ENCODE data around the gene VSTM2A. TPM values are rescaled to one million over a fixed set of nuclear protein-coding genes. Genes with fewer than 3 reads are reported as not detected.

VSTM2A gene
- total and polyA plus RNA-seq, 3 experiments from 2014 or later: not detected

GRCh38 chr7:54546081-54546985, 4.2 kb downstream of the VSTM2A start:
- no peak overlapping the region for H3K27ac ChIP-seq (ENCODE audit: low read depth, low read length)
- POLR2A ChIA-PET: no interaction called here
- peaks cover 6% of the 10 kb centered on the region for H3K27me3 ChIP-seq (ENCODE audit: insufficient read depth, low read length, poor library complexity, severe bottlenecking)
- H3K9me3 ChIP-seq (ENCODE audit: low read length): no peaks in the 10 kb centered on the region
- Mint-ChIP-seq H3K4me3 (no peak overlapping the region), H3K27me3 (peaks cover 21 to 27% of the 10 kb centered on the region in 2 donors), H3K9me3 (peaks cover 0 to 16% (median 15%) of the 10 kb centered on the region in 5 donors), H3K27ac (no peak overlapping the region), H3K4me1 (no peaks in the 10 kb centered on the region), H3K36me3 (peaks cover 0 to 7% (median 0%) of the 10 kb centered on the region in 3 donors)
- CTCF ChIA-PET: no interaction called here
- H3K36me3 ChIP-seq (ENCODE audit: insufficient read depth, low read length): no peaks in the 10 kb centered on the region
- H3K4me1 ChIP-seq (ENCODE audit: insufficient read depth, low read length): no peaks in the 10 kb centered on the region
- DNase-seq: no peak
- no peak overlapping the region for H3K4me3 ChIP-seq (ENCODE audit: low read length)

GRCh38 chr7:54546986-54547314, 4.8 kb downstream of the VSTM2A start:
- Histone ChIP-seq H3K4me3 (ENCODE audit: low read length) (no peak overlapping the region), H3K27ac (ENCODE audit: low read depth, low read length) (no peak overlapping the region), H3K9me3 (ENCODE audit: low read length) (no peaks in the 10 kb centered on the region), H3K4me1 (ENCODE audit: insufficient read depth, low read length) (no peaks in the 10 kb centered on the region), H3K36me3 (ENCODE audit: insufficient read depth, low read length) (no peaks in the 10 kb centered on the region), H3K27me3 (ENCODE audit: insufficient read depth, low read length, poor library complexity, severe bottlenecking) (peaks cover 6% of the 10 kb centered on the region)
- peaks cover 0 to 7% (median 0%) of the 10 kb centered on the region in 3 donors for H3K36me3 Mint-ChIP-seq
- H3K9me3 Mint-ChIP-seq: peaks cover 0 to 14% (median 12%) of the 10 kb centered on the region in 5 donors
- CTCF ChIA-PET: no interaction called here
- H3K27me3 Mint-ChIP-seq: peaks cover 17 to 22% of the 10 kb centered on the region in 2 donors
- no peak overlapping the region for H3K27ac Mint-ChIP-seq
- no peaks in the 10 kb centered on the region for H3K4me1 Mint-ChIP-seq
- no peak overlapping the region for H3K4me3 Mint-ChIP-seq
- no peak for DNase-seq
- POLR2A ChIA-PET: no interaction called here

- ChIA-PET POLR2A (no interaction called here), CTCF (no interaction called here)
- Mint-ChIP-seq H3K27me3 (no peaks in the 10 kb centered on the region), H3K9me3 (peaks cover 0 to 11% (median 4%) of the 10 kb centered on the region in 5 donors), H3K36me3 (no peaks in the 10 kb centered on the region), H3K27ac (no peak overlapping the region), H3K4me1 (no peaks in the 10 kb centered on the region), H3K4me3 (no peak overlapping the region)
- Histone ChIP-seq H3K4me1 (ENCODE audit: insufficient read depth, low read length) (no peaks in the 10 kb centered on the region), H3K4me3 (ENCODE audit: low read length) (no peak overlapping the region), H3K36me3 (ENCODE audit: insufficient read depth, low read length) (no peaks in the 10 kb centered on the region), H3K27ac (ENCODE audit: low read depth, low read length) (no peak overlapping the region), H3K9me3 (ENCODE audit: low read length) (no peaks in the 10 kb centered on the region), H3K27me3 (ENCODE audit: insufficient read depth, low read length, poor library complexity, severe bottlenecking) (no peaks in the 10 kb centered on the region)
- DNase-seq: no peak
These were observed 8.3 kb downstream of the VSTM2A start for GRCh38 chr7:54550471-54550870.

GRCh38 chr7:54556121-54556520, 13.9 kb downstream of the VSTM2A start:
- no peak for DNase-seq
- Histone ChIP-seq H3K9me3 (ENCODE audit: low read length) (no peaks in the 10 kb centered on the region), H3K36me3 (ENCODE audit: insufficient read depth, low read length) (no peaks in the 10 kb centered on the region), H3K4me3 (ENCODE audit: low read length) (no peak overlapping the region), H3K27me3 (ENCODE audit: insufficient read depth, low read length, poor library complexity, severe bottlenecking) (no peaks in the 10 kb centered on the region), H3K4me1 (ENCODE audit: insufficient read depth, low read length) (no peaks in the 10 kb centered on the region), H3K27ac (ENCODE audit: low read depth, low read length) (no peak overlapping the region)
- H3K27ac Mint-ChIP-seq: no peak overlapping the region
- CTCF ChIA-PET: no interaction called here
- H3K4me1 Mint-ChIP-seq: no peaks in the 10 kb centered on the region
- no peak overlapping the region for H3K4me3 Mint-ChIP-seq
- POLR2A ChIA-PET: no interaction called here
- peaks cover 0 to 13% (median 4%) of the 10 kb centered on the region in 5 donors for H3K9me3 Mint-ChIP-seq
- H3K36me3 Mint-ChIP-seq: no peaks in the 10 kb centered on the region
- no peaks in the 10 kb centered on the region for H3K27me3 Mint-ChIP-seq

GRCh38 chr7:54559401-54559800, 17.2 kb downstream of the VSTM2A start:
- CTCF ChIA-PET: no interaction called here
- H3K9me3 ChIP-seq (ENCODE audit: low read length): no peaks in the 10 kb centered on the region

GRCh38 chr7:54560198-54560597, 18.0 kb downstream of the VSTM2A start:
- Histone ChIP-seq H3K4me1 (ENCODE audit: insufficient read depth, low read length) (no peaks in the 10 kb centered on the region), H3K27ac (ENCODE audit: low read depth, low read length) (no peak overlapping the region), H3K36me3 (ENCODE audit: insufficient read depth, low read length) (no peaks in the 10 kb centered on the region), H3K9me3 (ENCODE audit: low read length) (no peaks in the 10 kb centered on the region), H3K27me3 (ENCODE audit: insufficient read depth, low read length, poor library complexity, severe bottlenecking) (no peaks in the 10 kb centered on the region), H3K4me3 (ENCODE audit: low read length) (no peak overlapping the region)
- Mint-ChIP-seq H3K27ac (no peak overlapping the region), H3K4me1 (no peaks in the 10 kb centered on the region), H3K27me3 (peaks cover 0 to 1% of the 10 kb centered on the region in 2 donors), H3K9me3 (peaks cover under 1 to 4% (median 2%) of the 10 kb centered on the region in 5 donors), H3K4me3 (no peak overlapping the region), H3K36me3 (no peaks in the 10 kb centered on the region)
- ChIA-PET POLR2A (no interaction called here), CTCF (no interaction called here)
- no peak for DNase-seq

More at GRCh38 chr7:54559401-54559800, 17.2 kb downstream of the VSTM2A start:
- Mint-ChIP-seq H3K27ac (no peak overlapping the region), H3K4me3 (no peak overlapping the region), H3K27me3 (no peaks in the 10 kb centered on the region), H3K36me3 (no peaks in the 10 kb centered on the region), H3K4me1 (no peaks in the 10 kb centered on the region), H3K9me3 (peaks cover 2 to 11% (median 3%) of the 10 kb centered on the region in 5 donors)
- Histone ChIP-seq H3K4me3 (ENCODE audit: low read length) (no peak overlapping the region), H3K27ac (ENCODE audit: low read depth, low read length) (no peak overlapping the region), H3K27me3 (ENCODE audit: insufficient read depth, low read length, poor library complexity, severe bottlenecking) (no peaks in the 10 kb centered on the region), H3K4me1 (ENCODE audit: insufficient read depth, low read length) (no peaks in the 10 kb centered on the region), H3K36me3 (ENCODE audit: insufficient read depth, low read length) (no peaks in the 10 kb centered on the region)
- no peak for DNase-seq
- POLR2A ChIA-PET: no interaction called here

GRCh38 chr7:54560723-54561122, 18.5 kb downstream of the VSTM2A start:
- H3K27ac Mint-ChIP-seq: no peak overlapping the region
- no peak overlapping the region for H3K4me3 ChIP-seq (ENCODE audit: low read length)
- no peaks in the 10 kb centered on the region for H3K4me1 Mint-ChIP-seq
- no peaks in the 10 kb centered on the region for H3K36me3 ChIP-seq (ENCODE audit: insufficient read depth, low read length)
- H3K27ac ChIP-seq (ENCODE audit: low read depth, low read length): no peak overlapping the region
- H3K4me3 Mint-ChIP-seq: no peak overlapping the region
- CTCF ChIA-PET: no interaction called here
- H3K4me1 ChIP-seq (ENCODE audit: insufficient read depth, low read length): no peaks in the 10 kb centered on the region
- H3K9me3 ChIP-seq (ENCODE audit: low read length): no peaks in the 10 kb centered on the region
- POLR2A ChIA-PET: no interaction called here
- no peaks in the 10 kb centered on the region for H3K36me3 Mint-ChIP-seq
- H3K27me3 Mint-ChIP-seq: peaks cover 0 to 1% of the 10 kb centered on the region in 2 donors
- H3K9me3 Mint-ChIP-seq: peaks cover 0 to 6% (median 2%) of the 10 kb centered on the region in 5 donors
- H3K27me3 ChIP-seq (ENCODE audit: insufficient read depth, low read length, poor library complexity, severe bottlenecking): no peaks in the 10 kb centered on the region
- DNase-seq: no peak

GRCh38 chr7:54563329-54563916, 21.2 kb downstream of the VSTM2A start:
- ChIA-PET POLR2A (no interaction called here), CTCF (no interaction called here)
- H3K4me3 ChIP-seq (ENCODE audit: low read length): no peak overlapping the region
- H3K4me1 ChIP-seq (ENCODE audit: insufficient read depth, low read length): no peaks in the 10 kb centered on the region
- no peaks in the 10 kb centered on the region for H3K36me3 ChIP-seq (ENCODE audit: insufficient read depth, low read length)
- no peaks in the 10 kb centered on the region for H3K4me1 Mint-ChIP-seq
- H3K27me3 Mint-ChIP-seq: peaks cover 0 to 1% of the 10 kb centered on the region in 2 donors
- H3K9me3 Mint-ChIP-seq: peaks cover 2 to 8% (median 2%) of the 10 kb centered on the region in 5 donors
- H3K27me3 ChIP-seq (ENCODE audit: insufficient read depth, low read length, poor library complexity, severe bottlenecking): no peaks in the 10 kb centered on the region
- H3K36me3 Mint-ChIP-seq: no peaks in the 10 kb centered on the region
- no peak overlapping the region for H3K4me3 Mint-ChIP-seq
- H3K27ac Mint-ChIP-seq: no peak overlapping the region
- DNase-seq: no peak
- no peak overlapping the region for H3K27ac ChIP-seq (ENCODE audit: low read depth, low read length)
- H3K9me3 ChIP-seq (ENCODE audit: low read length): no peaks in the 10 kb centered on the region

Data from CD8-positive, alpha-beta memory T cell (primary cell).